DOHH2 (cell line): ENCODE results near the gene ZNF804B.

ENCODE experiments used
- H3F3A ChIP-seq: fragments of 200-600 bp; sonication (generic), shearing (Covaris generic); 2 replicates; pipeline ENCODE4 v1.6.0; 2016; ENCODE audit warnings: antibody characterized with exemption, mild to moderate bottlenecking; ENCODE audit not compliant: control insufficient read depth, insufficient read depth
- H3K27ac ChIP-seq: fragments of 200-600 bp; sonication (generic); 2 replicates; pipeline ENCODE4 v1.5.1; 2014; ENCODE audit warnings: low read depth, mild to moderate bottlenecking, low read length, moderate library complexity
- H3K27me3 ChIP-seq: fragments of 200-600 bp; sonication (generic); 2 replicates; pipeline ENCODE4 v1.6.1; 2014; ENCODE audit warnings: mild to moderate bottlenecking, low read length, mixed read lengths; ENCODE audit not compliant: control insufficient read depth
- H3K36me3 ChIP-seq: fragments of 200-600 bp; sonication (generic); 2 replicates; pipeline ENCODE4 v1.6.1; 2014; ENCODE audit warnings: mild to moderate bottlenecking, low read length, moderate library complexity, mixed read lengths; ENCODE audit not compliant: control insufficient read depth
- H3K4me1 ChIP-seq: fragments of 200-600 bp; sonication (generic); 2 replicates; pipeline ENCODE4 v1.6.1; 2014; ENCODE audit warnings: mild to moderate bottlenecking, low read length, mixed read lengths; ENCODE audit not compliant: control insufficient read depth
- H3K4me2 ChIP-seq: fragments of 200-600 bp; sonication (generic); 2 replicates; pipeline ENCODE4 v1.6.0; 2014; ENCODE audit warnings: mild to moderate bottlenecking, low read length, moderate library complexity
- H3K4me3 ChIP-seq: fragments of 200-600 bp; sonication (generic); 2 replicates; pipeline ENCODE4 v1.5.1; 2014; ENCODE audit warnings: mild to moderate bottlenecking, low read length, mixed read lengths
- H3K79me2 ChIP-seq: fragments of 200-600 bp; sonication (generic); 2 replicates; pipeline ENCODE4 v1.6.1; 2014; ENCODE audit warnings: mild to moderate bottlenecking, low read length, mixed read lengths; ENCODE audit not compliant: control insufficient read depth
- H3K9me2 ChIP-seq: fragments of 200-600 bp; sonication (generic); replicated peaks from 2 replicates; pipeline ENCODE4 v1.6.1; 2014; ENCODE audit warnings: mild to moderate bottlenecking, low read length, mixed read lengths; ENCODE audit not compliant: control insufficient read depth
- H3K9me3 ChIP-seq: fragments of 200-600 bp; sonication (generic); 2 replicates; pipeline ENCODE4 v1.6.1; 2014; ENCODE audit warnings: antibody characterized with exemption, low read length, mixed read lengths; ENCODE audit not compliant: control insufficient read depth, insufficient read depth
- H4K20me1 ChIP-seq: fragments of 200-600 bp; sonication (generic); 2 replicates; pipeline ENCODE4 v1.6.0; 2014; ENCODE audit warnings: low read depth, mild to moderate bottlenecking, antibody characterized with exemption, low read length, moderate library complexity; ENCODE audit not compliant: control insufficient read depth, insufficient read depth
- CTCF ChIP-seq: fragments of 200-600 bp; sonication (generic); IDR thresholded peaks from one replicate; pipeline ENCODE4 v1.5.1; 2014; ENCODE audit warnings: antibody characterized with exemption, mild to moderate bottlenecking, low read depth, low read length; ENCODE audit not compliant: poor library complexity, severe bottlenecking
- EZH2phosphoT487 ChIP-seq: fragments of 200-600 bp; sonication (generic); IDR thresholded peaks from 2 replicates; pipeline ENCODE4 v1.6.1; 2017; ENCODE audit warnings: borderline replicate concordance, mild to moderate bottlenecking, antibody characterized with exemption, low read length, moderate library complexity, mixed read lengths

The ZNF804B gene

GRCh38 chr7:88885131-88885530 is 125.6 kb downstream of the ZNF804B start:
- no peaks in the 10 kb centered on the region for H3K79me2 ChIP-seq
- H3K27me3 ChIP-seq, result no peaks in the 10 kb centered on the region
- TF ChIP-seq CTCF (no peak), EZH2phosphoT487 (no peak)
- H3K27ac ChIP-seq, result no peak overlapping the region
- H4K20me1 ChIP-seq, result no peaks in the 10 kb centered on the region
- no peaks in the 10 kb centered on the region for H3K9me2 ChIP-seq
- no peaks in the 10 kb centered on the region for H3F3A ChIP-seq
- no peaks in the 10 kb centered on the region for H3K36me3 ChIP-seq
- H3K4me3 ChIP-seq, result no peak overlapping the region
- no peaks in the 10 kb centered on the region for H3K9me3 ChIP-seq
- no peaks in the 10 kb centered on the region for H3K4me1 ChIP-seq
- H3K4me2 ChIP-seq, result no peak overlapping the region

GRCh38 chr7:88888684-88889083 is 129.2 kb downstream of the ZNF804B start:
- H3K79me2 ChIP-seq, result no peaks in the 10 kb centered on the region
- H3K4me3 ChIP-seq, result no peak overlapping the region
- no peaks in the 10 kb centered on the region for H3K9me3 ChIP-seq
- no peaks in the 10 kb centered on the region for H4K20me1 ChIP-seq
- no peaks in the 10 kb centered on the region for H3F3A ChIP-seq
- no peaks in the 10 kb centered on the region for H3K9me2 ChIP-seq
- no peaks in the 10 kb centered on the region for H3K27me3 ChIP-seq
- H3K36me3 ChIP-seq, result no peaks in the 10 kb centered on the region
- H3K27ac ChIP-seq, result no peak overlapping the region
- H3K4me2 ChIP-seq, result no peak overlapping the region
- TF ChIP-seq EZH2phosphoT487 (no peak), CTCF (no peak)
- no peaks in the 10 kb centered on the region for H3K4me1 ChIP-seq

- H3K9me2 ChIP-seq, result no peaks in the 10 kb centered on the region; the same call in 1 of the 2 replicates
- no peaks in the 10 kb centered on the region for H3K36me3 ChIP-seq
- H3K9me3 ChIP-seq, result no peaks in the 10 kb centered on the region
- no peak overlapping the region for H3K27ac ChIP-seq
- no peak overlapping the region for H3K4me2 ChIP-seq
- H4K20me1 ChIP-seq, result no peaks in the 10 kb centered on the region
- H3F3A ChIP-seq, result no peaks in the 10 kb centered on the region
- H3K4me1 ChIP-seq, result no peaks in the 10 kb centered on the region
- H3K27me3 ChIP-seq, result no peaks in the 10 kb centered on the region
- no peak overlapping the region for H3K4me3 ChIP-seq
- no peaks in the 10 kb centered on the region for H3K79me2 ChIP-seq
- TF ChIP-seq CTCF (no peak), EZH2phosphoT487 (no peak)
Observed at GRCh38 chr7:88910516-88910915, 151.0 kb downstream of the ZNF804B start.

GRCh38 chr7:88912852-88913251 is 153.4 kb downstream of the ZNF804B start:
- no peaks in the 10 kb centered on the region; the same call in 1 of the 2 replicates for H3K9me2 ChIP-seq
- no peaks in the 10 kb centered on the region for H3K36me3 ChIP-seq
- no peak overlapping the region for H3K4me3 ChIP-seq
- H3K9me3 ChIP-seq, result no peaks in the 10 kb centered on the region
- H3K27me3 ChIP-seq, result no peaks in the 10 kb centered on the region
- no peaks in the 10 kb centered on the region for H3K4me1 ChIP-seq
- no peak overlapping the region for H3K4me2 ChIP-seq
- H3F3A ChIP-seq, result no peaks in the 10 kb centered on the region
- no peak for TF ChIP-seq EZH2phosphoT487
- no peak for TF ChIP-seq CTCF
- H3K79me2 ChIP-seq, result no peaks in the 10 kb centered on the region
- no peak overlapping the region for H3K27ac ChIP-seq
- no peaks in the 10 kb centered on the region for H4K20me1 ChIP-seq
